Neutrophil (primary cell): ENCODE measurements around the gene LIMS4.
"Not testable (repeated sequence)": the region's sequence is repeated elsewhere in the genome, so short reads cannot be mapped to it uniquely, and the experiment has no call there.

Experiments
- H3K27ac ChIP-seq: fragments of 200-600 bp; sonication (generic); 2 replicates; pipeline ENCODE4 v1.5.1; 2016; ENCODE audit warnings: mild to moderate bottlenecking, moderate library complexity
- H3K27me3 ChIP-seq: fragments of 200-600 bp; sonication (generic); 2 replicates; pipeline ENCODE4 v1.6.0; 2016; ENCODE audit warnings: mild to moderate bottlenecking
- H3K36me3 ChIP-seq: fragments of 200-600 bp; sonication (generic); 2 replicates; pipeline ENCODE4 v1.5.1; 2017
- H3K4me1 ChIP-seq, 2 experiments: fragments of 200-600 bp in 1 of 2; sonication (generic) in 1 of 2; 1 replicate in 1 of 2; 2 replicates in 1 of 2; pipeline versions ENCODE4 v1.5.1 to v1.6.1; 2013 to 2016; ENCODE audit warnings: low read depth in 1 of 2, low read length in 1 of 2, mild to moderate bottlenecking in 1 of 2, moderate library complexity in 1 of 2; ENCODE audit not compliant: control insufficient read depth in 1 of 2, insufficient read depth in 1 of 2
- H3K4me3 ChIP-seq, 2 experiments: fragments of 200-600 bp in 1 of 2; sonication (generic) in 1 of 2; 1 replicate in 1 of 2; 2 replicates in 1 of 2; pipeline ENCODE4 v1.5.1; 2013 to 2016; ENCODE audit warnings: low read depth in 1 of 2, low read length in 1 of 2, mild to moderate bottlenecking in 1 of 2, moderate library complexity in 1 of 2
- H3K9me3 ChIP-seq: fragments of 200-600 bp; sonication (generic); 2 replicates; pipeline ENCODE4 v1.5.1; 2016

LIMS4 gene

GRCh38 chr2:110468921-110469320 is 3.7 kb downstream of the LIMS4 start:
- not testable (repeated sequence) for H3K27me3 ChIP-seq, H3K9me3 ChIP-seq, H3K36me3 ChIP-seq, H3K4me1 ChIP-seq, H3K4me3 ChIP-seq, H3K27ac ChIP-seq

GRCh38 chr2:110465312-110465711 is 7.3 kb downstream of the LIMS4 start:
- H3K9me3 ChIP-seq, H3K4me1 ChIP-seq, H3K27ac ChIP-seq, H3K27me3 ChIP-seq, H3K36me3 ChIP-seq, H3K4me3 ChIP-seq: not testable (repeated sequence)

GRCh38 chr2:110462458-110462857 is 10.2 kb downstream of the LIMS4 start:
- H3K36me3 ChIP-seq, H3K4me3 ChIP-seq, H3K9me3 ChIP-seq, H3K4me1 ChIP-seq, H3K27ac ChIP-seq, H3K27me3 ChIP-seq: not testable (repeated sequence)

GRCh38 chr2:110460318-110460717 is 12.3 kb downstream of the LIMS4 start:
- not testable (repeated sequence) for H3K27me3 ChIP-seq, H3K27ac ChIP-seq, H3K4me3 ChIP-seq, H3K4me1 ChIP-seq, H3K9me3 ChIP-seq, H3K36me3 ChIP-seq

- H3K4me1 ChIP-seq, H3K4me3 ChIP-seq, H3K27ac ChIP-seq, H3K27me3 ChIP-seq, H3K9me3 ChIP-seq, H3K36me3 ChIP-seq: not testable (repeated sequence)
Measured at GRCh38 chr2:110457214-110457590, 15.4 kb downstream of the LIMS4 start.

GRCh38 chr2:110456291-110457213 is 16.1 kb downstream of the LIMS4 start:
- not testable (repeated sequence) for H3K36me3 ChIP-seq, H3K27ac ChIP-seq, H3K27me3 ChIP-seq, H3K4me3 ChIP-seq, H3K4me1 ChIP-seq, H3K9me3 ChIP-seq

GRCh38 chr2:110455080-110455670 is 17.4 kb downstream of the LIMS4 start:
- H3K4me1 ChIP-seq, H3K36me3 ChIP-seq, H3K4me3 ChIP-seq, H3K27me3 ChIP-seq, H3K9me3 ChIP-seq, H3K27ac ChIP-seq: not testable (repeated sequence)

- not testable (repeated sequence) for H3K4me1 ChIP-seq, H3K27ac ChIP-seq, H3K4me3 ChIP-seq, H3K27me3 ChIP-seq, H3K9me3 ChIP-seq, H3K36me3 ChIP-seq
Measured at GRCh38 chr2:110450951-110451350, 21.7 kb downstream of the LIMS4 start.

- not testable (repeated sequence) for H3K4me1 ChIP-seq, H3K9me3 ChIP-seq, H3K27me3 ChIP-seq, H3K36me3 ChIP-seq, H3K4me3 ChIP-seq, H3K27ac ChIP-seq
Measured at GRCh38 chr2:110449127-110449947, 23.3 kb downstream of the LIMS4 start.

- H3K4me3 ChIP-seq, H3K27ac ChIP-seq, H3K4me1 ChIP-seq, H3K36me3 ChIP-seq, H3K27me3 ChIP-seq, H3K9me3 ChIP-seq: not testable (repeated sequence)
Measured at GRCh38 chr2:110446644-110447043, 26.0 kb downstream of the LIMS4 start.

- H3K27me3 ChIP-seq, H3K36me3 ChIP-seq, H3K27ac ChIP-seq, H3K4me3 ChIP-seq, H3K9me3 ChIP-seq, H3K4me1 ChIP-seq: not testable (repeated sequence)
Measured at GRCh38 chr2:110443305-110444005, 29.2 kb downstream of the LIMS4 start.

GRCh38 chr2:110441905-110442304 is 30.7 kb downstream of the LIMS4 start:
- not testable (repeated sequence) for H3K4me1 ChIP-seq, H3K9me3 ChIP-seq, H3K27ac ChIP-seq, H3K36me3 ChIP-seq, H3K27me3 ChIP-seq, H3K4me3 ChIP-seq

GRCh38 chr2:110434565-110434964 is 38.1 kb downstream of the LIMS4 start:
- not testable (repeated sequence) for H3K4me3 ChIP-seq, H3K36me3 ChIP-seq, H3K9me3 ChIP-seq, H3K4me1 ChIP-seq, H3K27ac ChIP-seq, H3K27me3 ChIP-seq
